ENCODE results near the gene TXNRD1. TPM values are rescaled to one million over a fixed set of nuclear protein-coding genes. Genes with fewer than 3 reads are reported as not detected.

The TXNRD1 gene
- total and polyA plus RNA-seq, 5 donors, result 57.9 to 187 (median 144) TPM

GRCh38 chr12:104237930-104238329 lies 22.4 kb downstream of the TXNRD1 start:
- 94% methylated on average over 8 of the region's 8 CpGs for WGBS
- Histone ChIP-seq H3K4me1 (ENCODE audit: control insufficient read depth, insufficient read depth, low read length) (no peaks in the 10 kb centered on the region), H3K27ac (ENCODE audit: low read length) (no peak overlapping the region), H3K27me3 (ENCODE audit: control insufficient read depth, insufficient read depth) (no peaks in the 10 kb centered on the region), H3K9me3 (ENCODE audit: control insufficient read depth, low read length) (peaks cover 3% of the 10 kb centered on the region), H3K4me3 (ENCODE audit: low read length) (no peak overlapping the region)
- DNase-seq (no peak), ATAC-seq (no peak)
- intact Hi-C loops (cut with DNase I), result no loop called here

- 56% methylated on average over 3 of the region's 3 CpGs for WGBS
- no peak for ATAC-seq
- no peak overlapping the region for H3K27ac ChIP-seq (ENCODE audit: low read length)
- peaks cover 2% of the 10 kb centered on the region for H3K4me1 ChIP-seq (ENCODE audit: control insufficient read depth, insufficient read depth, low read length)
- no peaks in the 10 kb centered on the region for H3K9me3 ChIP-seq (ENCODE audit: control insufficient read depth, low read length)
- H3K4me3 ChIP-seq (ENCODE audit: low read length), result no peak overlapping the region
- no peaks in the 10 kb centered on the region for H3K27me3 ChIP-seq (ENCODE audit: control insufficient read depth, insufficient read depth)
- intact Hi-C loops (cut with DNase I), result no loop called here
- no peak for DNase-seq
Measured at GRCh38 chr12:104242546-104243206, 27.1 kb downstream of the TXNRD1 start.

GRCh38 chr12:104243551-104243950 lies 28.0 kb downstream of the TXNRD1 start:
- peak; percentile 36 to 51 for ATAC-seq
- Histone ChIP-seq H3K9me3 (ENCODE audit: control insufficient read depth, low read length) (no peaks in the 10 kb centered on the region), H3K27me3 (ENCODE audit: control insufficient read depth, insufficient read depth) (no peaks in the 10 kb centered on the region), H3K4me3 (ENCODE audit: low read length) (no peak overlapping the region), H3K4me1 (ENCODE audit: control insufficient read depth, insufficient read depth, low read length) (peaks cover 2% of the 10 kb centered on the region), H3K27ac (ENCODE audit: low read length) (no peak overlapping the region)
- no peak for DNase-seq
- intact Hi-C loops (cut with DNase I), result no loop called here
- WGBS, result 46% methylated on average over 4 of the region's 4 CpGs

- DNase-seq (no peak), ATAC-seq (no peak)
- Histone ChIP-seq H3K4me1 (ENCODE audit: control insufficient read depth, insufficient read depth, low read length) (peaks cover 2% of the 10 kb centered on the region), H3K4me3 (ENCODE audit: low read length) (no peak overlapping the region), H3K27ac (ENCODE audit: low read length) (no peak overlapping the region), H3K9me3 (ENCODE audit: control insufficient read depth, low read length) (no peaks in the 10 kb centered on the region), H3K27me3 (ENCODE audit: control insufficient read depth, insufficient read depth) (no peaks in the 10 kb centered on the region)
- intact Hi-C loops (cut with DNase I), result no loop called here
- 54% methylated on average over 1 of the region's 1 CpG for WGBS
Measured at GRCh38 chr12:104243971-104244370, 28.4 kb downstream of the TXNRD1 start.

GRCh38 chr12:104247698-104248097 lies 32.1 kb downstream of the TXNRD1 start:
- WGBS, result 88% methylated on average over 5 of the region's 5 CpGs
- Histone ChIP-seq H3K9me3 (ENCODE audit: control insufficient read depth, low read length) (no peaks in the 10 kb centered on the region), H3K27ac (ENCODE audit: low read length) (no peak overlapping the region), H3K27me3 (ENCODE audit: control insufficient read depth, insufficient read depth) (no peaks in the 10 kb centered on the region), H3K4me3 (ENCODE audit: low read length) (no peak overlapping the region), H3K4me1 (ENCODE audit: control insufficient read depth, insufficient read depth, low read length) (peaks cover 2% of the 10 kb centered on the region)
- ATAC-seq, result no peak
- no peak for DNase-seq
- intact Hi-C loops (cut with DNase I), result no loop called here

- Histone ChIP-seq H3K4me3 (ENCODE audit: low read length) (no peak overlapping the region), H3K27ac (ENCODE audit: low read length) (no peak overlapping the region), H3K9me3 (ENCODE audit: control insufficient read depth, low read length) (no peaks in the 10 kb centered on the region), H3K4me1 (ENCODE audit: control insufficient read depth, insufficient read depth, low read length) (peaks cover 2% of the 10 kb centered on the region), H3K27me3 (ENCODE audit: control insufficient read depth, insufficient read depth) (no peaks in the 10 kb centered on the region)
- DNase-seq (no peak), ATAC-seq (no peak)
- WGBS, result 93% methylated on average over 8 of the region's 8 CpGs
- intact Hi-C loops (cut with DNase I), result no loop called here
Measured at GRCh38 chr12:104248444-104248843, 32.9 kb downstream of the TXNRD1 start.

GRCh38 chr12:104249017-104249416 lies 33.4 kb downstream of the TXNRD1 start:
- no peak overlapping the region for H3K4me3 ChIP-seq (ENCODE audit: low read length)
- 87% methylated on average over 3 of the region's 3 CpGs for WGBS
- H3K4me1 ChIP-seq (ENCODE audit: control insufficient read depth, insufficient read depth, low read length), result peaks cover under 1% of the 10 kb centered on the region
- intact Hi-C loops (cut with DNase I), result no loop called here
- no peak overlapping the region for H3K27ac ChIP-seq (ENCODE audit: low read length)
- ATAC-seq (no peak), DNase-seq (no peak)
- H3K9me3 ChIP-seq (ENCODE audit: control insufficient read depth, low read length), result no peaks in the 10 kb centered on the region
- no peaks in the 10 kb centered on the region for H3K27me3 ChIP-seq (ENCODE audit: control insufficient read depth, insufficient read depth)

- H3K4me3 ChIP-seq (ENCODE audit: low read length), result no peak overlapping the region
- no peaks in the 10 kb centered on the region for H3K4me1 ChIP-seq (ENCODE audit: control insufficient read depth, insufficient read depth, low read length)
- H3K27ac ChIP-seq (ENCODE audit: low read length), result no peak overlapping the region
- DNase-seq, result no peak
- ATAC-seq, result no peak
- 93% methylated on average over 4 of the region's 4 CpGs for WGBS
- intact Hi-C loops (cut with DNase I), result no loop called here
- no peaks in the 10 kb centered on the region for H3K27me3 ChIP-seq (ENCODE audit: control insufficient read depth, insufficient read depth)
- H3K9me3 ChIP-seq (ENCODE audit: control insufficient read depth, low read length), result no peaks in the 10 kb centered on the region
Measured at GRCh38 chr12:104249898-104250297, 34.3 kb downstream of the TXNRD1 start.

- no peaks in the 10 kb centered on the region for H3K4me1 ChIP-seq (ENCODE audit: control insufficient read depth, insufficient read depth, low read length)
- DNase-seq (no peak), ATAC-seq (no peak)
- 85% methylated on average over 2 of the region's 2 CpGs for WGBS
- H3K27me3 ChIP-seq (ENCODE audit: control insufficient read depth, insufficient read depth), result no peaks in the 10 kb centered on the region
- intact Hi-C loops (cut with DNase I), result no loop called here
- no peak overlapping the region for H3K4me3 ChIP-seq (ENCODE audit: low read length)
- no peaks in the 10 kb centered on the region for H3K9me3 ChIP-seq (ENCODE audit: control insufficient read depth, low read length)
- no peak overlapping the region for H3K27ac ChIP-seq (ENCODE audit: low read length)
Measured at GRCh38 chr12:104250366-104251125, 35.0 kb downstream of the TXNRD1 start.

- no peak overlapping the region for H3K4me3 ChIP-seq (ENCODE audit: low read length)
- intact Hi-C loops (cut with DNase I), result no loop called here
- no peaks in the 10 kb centered on the region for H3K4me1 ChIP-seq (ENCODE audit: control insufficient read depth, insufficient read depth, low read length)
- ATAC-seq (no peak), DNase-seq (no peak)
- H3K9me3 ChIP-seq (ENCODE audit: control insufficient read depth, low read length), result no peaks in the 10 kb centered on the region
- H3K27ac ChIP-seq (ENCODE audit: low read length), result no peak overlapping the region
- no peaks in the 10 kb centered on the region for H3K27me3 ChIP-seq (ENCODE audit: control insufficient read depth, insufficient read depth)
Measured at GRCh38 chr12:104257913-104258472, 42.4 kb downstream of the TXNRD1 start.

GRCh38 chr12:104258476-104259067 lies 43.0 kb downstream of the TXNRD1 start:
- no peak overlapping the region for H3K4me3 ChIP-seq (ENCODE audit: low read length)
- H3K27ac ChIP-seq (ENCODE audit: low read length), result no peak overlapping the region
- no peaks in the 10 kb centered on the region for H3K27me3 ChIP-seq (ENCODE audit: control insufficient read depth, insufficient read depth)
- DNase-seq, result no peak
- intact Hi-C loops (cut with DNase I), result no loop called here
- no peaks in the 10 kb centered on the region for H3K9me3 ChIP-seq (ENCODE audit: control insufficient read depth, low read length)
- no peaks in the 10 kb centered on the region for H3K4me1 ChIP-seq (ENCODE audit: control insufficient read depth, insufficient read depth, low read length)
- peak; percentile 38 to 40 for ATAC-seq
- WGBS, result 82% methylated on average over 2 of the region's 2 CpGs

Data from right cardiac atrium (tissue), 5 donors.